Osteocyte (in vitro differentiated cells): ENCODE data around the gene CNTNAP2. TPM values are rescaled to one million over a fixed set of nuclear protein-coding genes. Genes with fewer than 3 reads are reported as not detected.

Experiments used
- DNase-seq: peaks from one replicate; pipeline ENCODE4 v3.0.0; 2021; ENCODE audit warnings: mixed read lengths; ENCODE audit not compliant: unreplicated experiment; ENCODE audit errors: extremely low spot score
- H3K27ac Mint-ChIP-seq: one replicate; pipeline ENCODE4 v1.8.0; 2021; ENCODE audit warnings: mild to moderate bottlenecking, mixed read lengths; ENCODE audit not compliant: unreplicated experiment
- H3K27me3 Mint-ChIP-seq: one replicate; pipeline ENCODE4 v1.8.0; 2021; ENCODE audit warnings: mixed read lengths; ENCODE audit not compliant: unreplicated experiment
- H3K36me3 Mint-ChIP-seq: one replicate; pipeline ENCODE4 v1.8.0; 2021; ENCODE audit warnings: mixed read lengths; ENCODE audit not compliant: unreplicated experiment
- H3K4me1 Mint-ChIP-seq: one replicate; pipeline ENCODE4 v1.8.0; 2021; ENCODE audit warnings: mixed read lengths; ENCODE audit not compliant: unreplicated experiment
- H3K4me3 Mint-ChIP-seq: one replicate; pipeline ENCODE4 v1.8.0; 2021; ENCODE audit warnings: mild to moderate bottlenecking, moderate library complexity, mixed read lengths; ENCODE audit not compliant: unreplicated experiment
- H3K9me3 Mint-ChIP-seq: one replicate; pipeline ENCODE4 v1.8.0; 2021; ENCODE audit warnings: mixed read lengths; ENCODE audit not compliant: unreplicated experiment
- total RNA-seq: library from RNA; stranded (reverse); gene quantifications from 2 replicates; pipeline ENCODE4 v1.2.1, GENCODE V29; 2021
- TF ChIP-seq, protein P1 (sequence below): fragments of 200-600 bp; sonication (generic); IDR thresholded peaks from 2 replicates; pipeline ENCODE4 v1.5.0; 2021; ENCODE audit warnings: antibody characterized with exemption, mild to moderate bottlenecking, moderate library complexity

The CNTNAP2 gene
- total RNA-seq, 1 donor from 2014 or later: 1.4 TPM

DNA sequence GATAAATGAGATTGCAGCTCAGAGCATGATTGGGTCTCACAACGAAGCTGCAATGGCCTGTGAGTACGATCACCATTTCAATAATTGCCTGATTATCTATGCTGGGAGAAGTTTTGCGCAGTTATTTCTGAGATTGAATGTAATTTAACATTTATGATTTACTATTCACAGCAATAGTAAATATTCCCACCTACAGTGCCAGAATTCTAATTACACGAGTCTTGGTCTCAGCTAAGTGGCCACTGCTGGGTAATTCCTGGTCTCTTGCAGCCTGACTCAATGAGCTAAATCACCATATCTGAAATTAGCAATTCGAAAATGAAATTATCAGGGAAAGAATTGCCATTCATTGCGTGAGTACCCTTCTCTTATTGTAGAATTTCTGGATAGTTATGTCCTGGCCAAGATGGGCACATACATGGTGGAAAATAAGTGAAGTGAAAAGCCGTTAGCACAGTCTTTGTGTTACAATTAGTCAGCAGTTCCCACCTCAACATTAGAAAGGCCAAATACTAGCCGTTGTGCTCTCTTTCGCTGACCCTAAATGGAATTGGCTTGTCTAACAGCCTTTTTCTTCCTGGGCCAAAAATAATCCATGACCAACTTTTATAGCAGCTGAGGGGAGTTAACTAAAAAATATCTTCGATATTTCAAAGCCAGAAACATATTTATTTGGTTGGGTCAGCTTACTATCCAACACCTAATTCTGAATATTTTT is 1793.0 kb downstream of the CNTNAP2 start:
- no peaks in the 10 kb centered on the region for H3K27me3 Mint-ChIP-seq
- H3K4me1 Mint-ChIP-seq: no peaks in the 10 kb centered on the region
- TF ChIP-seq, protein P1, sequence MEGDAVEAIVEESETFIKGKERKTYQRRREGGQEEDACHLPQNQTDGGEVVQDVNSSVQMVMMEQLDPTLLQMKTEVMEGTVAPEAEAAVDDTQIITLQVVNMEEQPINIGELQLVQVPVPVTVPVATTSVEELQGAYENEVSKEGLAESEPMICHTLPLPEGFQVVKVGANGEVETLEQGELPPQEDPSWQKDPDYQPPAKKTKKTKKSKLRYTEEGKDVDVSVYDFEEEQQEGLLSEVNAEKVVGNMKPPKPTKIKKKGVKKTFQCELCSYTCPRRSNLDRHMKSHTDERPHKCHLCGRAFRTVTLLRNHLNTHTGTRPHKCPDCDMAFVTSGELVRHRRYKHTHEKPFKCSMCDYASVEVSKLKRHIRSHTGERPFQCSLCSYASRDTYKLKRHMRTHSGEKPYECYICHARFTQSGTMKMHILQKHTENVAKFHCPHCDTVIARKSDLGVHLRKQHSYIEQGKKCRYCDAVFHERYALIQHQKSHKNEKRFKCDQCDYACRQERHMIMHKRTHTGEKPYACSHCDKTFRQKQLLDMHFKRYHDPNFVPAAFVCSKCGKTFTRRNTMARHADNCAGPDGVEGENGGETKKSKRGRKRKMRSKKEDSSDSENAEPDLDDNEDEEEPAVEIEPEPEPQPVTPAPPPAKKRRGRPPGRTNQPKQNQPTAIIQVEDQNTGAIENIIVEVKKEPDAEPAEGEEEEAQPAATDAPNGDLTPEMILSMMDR: no peak
- H3K9me3 Mint-ChIP-seq: no peaks in the 10 kb centered on the region
- no peak overlapping the region for H3K4me3 Mint-ChIP-seq
- H3K36me3 Mint-ChIP-seq: no peaks in the 10 kb centered on the region
- no peak for DNase-seq
- no peak overlapping the region for H3K27ac Mint-ChIP-seq

DNA sequence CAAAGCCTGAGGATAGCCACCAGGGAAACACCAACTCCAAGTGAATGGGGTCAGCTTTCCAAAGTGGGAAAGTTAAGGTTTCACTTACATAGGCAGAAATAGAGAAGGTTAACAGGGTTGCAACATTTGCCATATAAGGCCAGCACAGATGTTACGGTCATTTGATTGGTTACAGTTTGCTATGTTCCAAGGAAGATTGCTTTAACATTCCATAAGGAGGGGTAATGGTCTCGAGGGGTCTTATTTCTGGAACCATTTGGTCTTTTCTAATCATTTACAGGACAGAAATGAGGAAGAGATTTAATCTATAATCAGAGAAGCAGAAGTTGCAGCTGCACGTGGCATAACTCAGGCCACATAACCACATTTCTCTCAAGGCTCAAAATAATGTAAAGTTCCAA is 1794.6 kb downstream of the CNTNAP2 start:
- TF ChIP-seq, protein P1: no peak
- Mint-ChIP-seq H3K4me3 (no peak overlapping the region), H3K27me3 (no peaks in the 10 kb centered on the region), H3K36me3 (no peaks in the 10 kb centered on the region), H3K27ac (no peak overlapping the region), H3K9me3 (no peaks in the 10 kb centered on the region), H3K4me1 (no peaks in the 10 kb centered on the region)
- DNase-seq: no peak

DNA sequence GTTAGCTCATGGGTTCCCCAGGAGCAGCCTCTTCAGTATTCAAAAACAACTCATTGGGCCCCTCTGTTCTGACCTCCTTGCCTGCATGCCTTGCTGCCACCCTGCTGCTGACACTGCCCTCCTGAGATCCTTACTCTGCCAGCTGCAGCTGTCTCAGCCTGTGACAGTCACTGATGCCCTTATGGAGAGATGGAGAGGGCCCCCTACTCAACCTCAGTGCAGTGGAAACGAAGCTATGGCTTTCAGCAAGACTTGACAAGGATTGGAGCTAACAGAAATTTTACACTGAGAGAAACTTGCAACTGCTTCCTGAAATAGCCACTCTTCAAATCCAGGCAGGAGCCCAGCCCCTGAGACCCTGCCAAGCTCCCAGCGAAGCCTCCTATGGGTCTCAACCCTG is 1795.7 kb downstream of the CNTNAP2 start:
- H3K36me3 Mint-ChIP-seq: no peaks in the 10 kb centered on the region
- no peak overlapping the region for H3K27ac Mint-ChIP-seq
- H3K4me3 Mint-ChIP-seq: no peak overlapping the region
- TF ChIP-seq, protein P1: no peak
- H3K27me3 Mint-ChIP-seq: no peaks in the 10 kb centered on the region
- H3K9me3 Mint-ChIP-seq: no peaks in the 10 kb centered on the region
- DNase-seq: no peak
- H3K4me1 Mint-ChIP-seq: no peaks in the 10 kb centered on the region

DNA sequence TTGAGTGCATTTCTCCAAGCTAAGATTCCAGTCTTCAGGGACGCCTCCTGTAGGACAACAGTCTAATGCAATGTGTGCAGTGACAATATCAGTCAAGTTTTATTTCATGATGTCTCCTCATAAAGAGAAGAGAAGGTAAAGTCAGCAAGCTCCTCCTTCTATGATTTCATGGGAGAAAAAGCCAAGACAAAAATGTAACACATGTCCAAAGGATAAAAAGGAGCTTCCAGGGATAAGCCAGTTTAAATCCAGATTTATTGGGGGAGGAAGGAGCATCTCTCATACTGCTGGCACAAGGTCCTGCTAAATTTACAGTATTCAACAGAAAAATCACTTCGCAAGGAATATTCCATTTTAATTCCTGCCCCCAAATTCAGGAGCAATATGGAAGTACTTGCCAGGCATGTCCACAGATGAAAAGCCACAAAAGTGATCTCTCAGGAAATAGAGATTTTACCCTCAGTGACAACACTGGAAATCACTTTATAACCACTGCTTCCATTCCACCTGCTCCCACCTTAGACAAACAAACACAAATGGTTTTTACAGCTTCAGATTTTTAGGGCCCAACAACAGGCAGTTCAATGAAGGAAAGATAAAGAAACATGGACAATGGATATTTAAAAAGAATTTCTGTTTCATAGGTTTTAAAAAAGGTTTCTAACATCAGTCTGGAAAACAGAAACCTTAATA is 1796.5 kb downstream of the CNTNAP2 start:
- Mint-ChIP-seq H3K27me3 (no peaks in the 10 kb centered on the region), H3K4me1 (no peaks in the 10 kb centered on the region), H3K4me3 (no peak overlapping the region), H3K36me3 (no peaks in the 10 kb centered on the region), H3K9me3 (peaks cover 4% of the 10 kb centered on the region), H3K27ac (no peak overlapping the region)
- DNase-seq: no peak
- TF ChIP-seq, protein P1: no peak

DNA sequence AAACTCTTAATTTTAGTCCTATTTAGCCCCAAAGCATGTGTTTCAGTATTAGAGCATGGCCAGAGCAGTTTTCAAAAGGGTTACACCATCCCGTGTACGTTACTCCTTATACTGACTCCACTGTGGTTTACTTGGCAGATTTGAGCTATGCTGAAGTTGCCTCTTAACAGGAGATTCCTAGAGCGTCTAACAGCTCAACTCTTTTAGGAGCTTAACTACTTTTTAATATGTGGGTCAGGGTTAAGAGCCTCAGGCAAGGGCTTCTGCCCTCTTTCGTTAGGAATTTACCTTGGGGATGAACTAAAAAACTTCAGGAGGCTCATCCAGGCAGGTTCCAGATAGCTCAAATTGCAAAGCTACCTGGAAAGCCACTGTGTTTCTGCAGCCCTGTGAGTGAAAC is 1799.2 kb downstream of the CNTNAP2 start:
- H3K36me3 Mint-ChIP-seq: no peaks in the 10 kb centered on the region
- TF ChIP-seq, protein P1: no peak
- H3K4me1 Mint-ChIP-seq: no peaks in the 10 kb centered on the region
- no peaks in the 10 kb centered on the region for H3K27me3 Mint-ChIP-seq
- H3K9me3 Mint-ChIP-seq: peaks cover 4% of the 10 kb centered on the region
- no peak for DNase-seq
- no peak overlapping the region for H3K4me3 Mint-ChIP-seq
- no peak overlapping the region for H3K27ac Mint-ChIP-seq
